Ascending aorta (tissue), 2 donors: Measurements from ENCODE around the gene ROR1. TPM values are rescaled to one million over a fixed set of nuclear protein-coding genes. Genes with fewer than 3 reads are reported as not detected.
A peak's percentile ranks its signal among the peaks of the same experiment; 100 is the strongest.

Experiments used
- DNase-seq, 2 donors: peaks; one replicate each; pipeline ENCODE4 v3.0.0-alpha.2; 2019; ENCODE audit warnings: low spot score in 2 of 2
- H3K27ac ChIP-seq, 2 donors: fragments of 200-600 bp; sonication (generic); one replicate each; pipeline ENCODE4 v1.5.1; 2016 to 2017; ENCODE audit warnings: mild to moderate bottlenecking in 1 of 2
- H3K27me3 ChIP-seq: fragments of 200-600 bp; sonication (generic); one replicate; pipeline ENCODE4 v1.5.1; 2017
- H3K36me3 ChIP-seq, 2 donors: fragments of 200-600 bp; sonication (generic); one replicate each; pipeline ENCODE4 v1.5.1; 2016
- H3K4me1 ChIP-seq, 2 donors: fragments of 200-600 bp; sonication (generic); one replicate each; pipeline ENCODE4 v1.5.1; 2016 to 2017; ENCODE audit warnings: mild to moderate bottlenecking in 1 of 2
- H3K4me3 ChIP-seq, 2 donors: fragments of 200-600 bp; sonication (generic); one replicate each; pipeline ENCODE4 v1.5.1; 2016 to 2017; ENCODE audit warnings: mild to moderate bottlenecking in 1 of 2
- H3K9me3 ChIP-seq, 2 donors: fragments of 200-600 bp; sonication (generic); one replicate each; pipeline ENCODE4 v1.5.1; 2016
- CTCF ChIP-seq, 3 experiments: fragments of 200-600 bp in 2 of 3; fragments of 450-650 bp in 1 of 3; sonication (generic) in 2 of 3; IDR thresholded peaks; one replicate each; pipeline ENCODE4 v1.5.1; 2016 to 2019; ENCODE audit warnings: antibody characterized with exemption in 3 of 3, mild to moderate bottlenecking in 1 of 3, moderate library complexity in 1 of 3
- intact Hi-C: fragments of 100-400 bp; cut with DNase I; formaldehyde crosslinking; loops from one replicate; pipeline ENCODE4 v1.15.1; 2023
- total RNA-seq: library from RNA; depleted of rRNA; stranded (reverse); fragments of >200 nt; gene quantifications from one replicate; pipeline ENCODE4 v1.1.0, GENCODE V29; 2016

The ROR1 gene
- total RNA-seq, 1 donor from 2014 or later = 115 TPM

GRCh38 chr1:64110924-64111777, 337.3 kb downstream of the ROR1 start:
- Histone ChIP-seq H3K4me1 (peaks cover 0 to 8% of the 10 kb centered on the region in 2 donors), H3K36me3 (no peaks in the 10 kb centered on the region), H3K27ac (peak overlapping the region in 1 of 2 donors; percentile 20), H3K4me3 (no peak overlapping the region), H3K27me3 (no peaks in the 10 kb centered on the region), H3K9me3 (no peaks in the 10 kb centered on the region)
- no peak for TF ChIP-seq CTCF (IDR thresholded peaks at IDR 0.05)
- intact Hi-C loops = no loop called here
- DNase-seq = no peak

DNA sequence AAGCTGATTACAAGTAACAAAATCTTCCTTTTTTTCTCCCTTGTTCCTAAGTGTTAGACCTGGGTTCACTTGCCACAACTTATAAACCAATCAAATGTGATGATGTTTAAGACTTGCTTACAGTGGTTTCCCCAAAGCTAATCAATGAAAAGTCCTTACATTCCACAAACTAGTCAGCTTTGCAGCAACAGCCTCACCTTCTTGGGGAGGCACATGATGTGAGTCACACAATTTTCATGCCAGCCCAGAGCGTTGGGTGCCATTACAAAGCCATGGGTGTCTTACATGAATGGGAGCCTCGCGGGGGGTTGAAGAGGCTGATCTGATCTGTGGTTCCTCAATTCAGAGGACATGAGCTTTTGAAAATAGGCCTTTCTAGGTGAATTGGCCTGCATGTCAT, 338.0 kb downstream of the ROR1 start:
- Histone ChIP-seq H3K4me1 (peaks cover 0 to 8% of the 10 kb centered on the region in 2 donors), H3K36me3 (no peaks in the 10 kb centered on the region), H3K27me3 (no peaks in the 10 kb centered on the region), H3K27ac (no peak overlapping the region), H3K4me3 (no peak overlapping the region), H3K9me3 (no peaks in the 10 kb centered on the region)
- intact Hi-C loops = no loop called here
- no peak for TF ChIP-seq CTCF (IDR thresholded peaks at IDR 0.05)
- DNase-seq = no peak

DNA sequence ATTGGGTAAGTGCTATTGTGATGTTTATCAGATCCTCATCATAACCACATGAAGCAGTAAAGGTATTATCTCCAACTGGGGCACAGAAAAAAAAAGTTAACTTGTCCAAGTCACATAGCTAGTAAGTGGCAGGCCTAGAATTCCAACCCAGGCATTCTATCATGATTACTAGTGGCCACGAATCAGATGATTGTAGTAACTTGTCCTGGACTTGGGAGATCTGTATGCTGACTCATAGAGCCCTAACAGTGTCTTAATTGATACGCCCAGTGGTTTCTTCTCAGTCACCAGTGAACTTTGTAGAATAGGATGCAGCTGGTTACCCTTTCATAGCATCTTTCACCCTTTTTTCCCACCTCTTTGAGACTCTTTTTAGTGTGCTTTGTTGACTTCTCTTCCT, 338.5 kb downstream of the ROR1 start:
- no peak overlapping the region for H3K4me3 ChIP-seq
- no peak overlapping the region for H3K27ac ChIP-seq
- intact Hi-C loops = no loop called here
- no peak for TF ChIP-seq CTCF (IDR thresholded peaks at IDR 0.05)
- no peaks in the 10 kb centered on the region for H3K9me3 ChIP-seq
- H3K4me1 ChIP-seq = peaks cover 0 to 8% of the 10 kb centered on the region in 2 donors
- H3K36me3 ChIP-seq = no peaks in the 10 kb centered on the region
- DNase-seq = no peak
- no peaks in the 10 kb centered on the region for H3K27me3 ChIP-seq

GRCh38 chr1:64114012-64114525, 340.3 kb downstream of the ROR1 start:
- Histone ChIP-seq H3K27me3 (no peaks in the 10 kb centered on the region), H3K9me3 (no peaks in the 10 kb centered on the region), H3K36me3 (no peaks in the 10 kb centered on the region), H3K27ac (no peak overlapping the region), H3K4me1 (peaks cover 2 to 12% of the 10 kb centered on the region in 2 donors), H3K4me3 (no peak overlapping the region)
- TF ChIP-seq CTCF (IDR thresholded peaks at IDR 0.05) = no peak
- intact Hi-C loops = no loop called here
- DNase-seq = no peak

GRCh38 chr1:64116537-64116936, 342.7 kb downstream of the ROR1 start:
- Histone ChIP-seq H3K4me1 (peaks cover 3 to 11% of the 10 kb centered on the region in 2 donors), H3K9me3 (no peaks in the 10 kb centered on the region), H3K4me3 (no peak overlapping the region), H3K27me3 (no peaks in the 10 kb centered on the region), H3K36me3 (no peaks in the 10 kb centered on the region), H3K27ac (peak overlapping the region in 1 of 2 donors; percentile 41)
- intact Hi-C loops = no loop called here
- DNase-seq = no peak
- no peak for TF ChIP-seq CTCF (IDR thresholded peaks at IDR 0.05)
